Measurements from ENCODE around the gene CFAP46. TPM values are rescaled to one million over a fixed set of nuclear protein-coding genes. Genes with fewer than 3 reads are reported as not detected.
A peak's percentile ranks its signal among the peaks of the same experiment; 100 is the strongest.

Gene CFAP46
- total RNA-seq, 1 donor from 2014 or later, result not detected

- no peak overlapping the region for H3K27ac ChIP-seq
- DNase-seq (ENCODE audit: low spot score in 2 of 2), result no peak
- H3K27me3 ChIP-seq, result no peaks in the 10 kb centered on the region
- no peaks in the 10 kb centered on the region for H3K36me3 ChIP-seq
- no peak overlapping the region for H3K4me3 ChIP-seq
- no peaks in the 10 kb centered on the region for H3K9me3 ChIP-seq
- H3K4me1 ChIP-seq, result no peaks in the 10 kb centered on the region
- TF ChIP-seq CTCF (IDR thresholded peaks at IDR 0.05), result no peak
- intact Hi-C loops (cut with DNase I), result no loop called here
Observed at GRCh38 chr10:132918264-132918616, 24.1 kb downstream of the CFAP46 start.

- H3K36me3 ChIP-seq, result no peaks in the 10 kb centered on the region
- H3K4me3 ChIP-seq, result no peak overlapping the region
- no peaks in the 10 kb centered on the region for H3K9me3 ChIP-seq
- intact Hi-C loops (cut with DNase I), result no loop called here
- no peaks in the 10 kb centered on the region for H3K27me3 ChIP-seq
- H3K27ac ChIP-seq, result no peak overlapping the region
- DNase-seq (ENCODE audit: low spot score in 2 of 2), result no peak
- TF ChIP-seq CTCF (IDR thresholded peaks at IDR 0.05), result no peak
- no peaks in the 10 kb centered on the region for H3K4me1 ChIP-seq
Observed at GRCh38 chr10:132916956-132917666, 25.3 kb downstream of the CFAP46 start.

- H3K27ac ChIP-seq, result no peak overlapping the region
- TF ChIP-seq CTCF (IDR thresholded peaks at IDR 0.05), result no peak
- no peak for DNase-seq (ENCODE audit: low spot score in 2 of 2)
Observed at GRCh38 chr10:132916421-132916841, 25.9 kb downstream of the CFAP46 start.

GRCh38 chr10:132915411-132915810, 27.0 kb downstream of the CFAP46 start:
- Histone ChIP-seq H3K27ac (no peak overlapping the region), H3K9me3 (no peaks in the 10 kb centered on the region), H3K27me3 (no peaks in the 10 kb centered on the region), H3K4me3 (no peak overlapping the region), H3K4me1 (no peaks in the 10 kb centered on the region), H3K36me3 (no peaks in the 10 kb centered on the region)
- DNase-seq (ENCODE audit: low spot score in 2 of 2), result peak in 1 of 2 donors; percentile 44
- intact Hi-C loops (cut with DNase I), result no loop called here
- TF ChIP-seq CTCF (IDR thresholded peaks at IDR 0.05), result no peak

More at GRCh38 chr10:132916421-132916841, 25.9 kb downstream of the CFAP46 start:
- intact Hi-C loops (cut with DNase I), result no loop called here
- H3K36me3 ChIP-seq, result no peaks in the 10 kb centered on the region
- no peaks in the 10 kb centered on the region for H3K9me3 ChIP-seq
- H3K27me3 ChIP-seq, result no peaks in the 10 kb centered on the region
- no peak overlapping the region for H3K4me3 ChIP-seq
- no peaks in the 10 kb centered on the region for H3K4me1 ChIP-seq

- H3K9me3 ChIP-seq, result no peaks in the 10 kb centered on the region
- H3K27me3 ChIP-seq, result no peaks in the 10 kb centered on the region
- H3K36me3 ChIP-seq, result no peaks in the 10 kb centered on the region
- no peak overlapping the region for H3K4me3 ChIP-seq
- intact Hi-C loops (cut with DNase I), result no loop called here
- H3K4me1 ChIP-seq, result no peaks in the 10 kb centered on the region
- no peak overlapping the region for H3K27ac ChIP-seq
- TF ChIP-seq CTCF (IDR thresholded peaks at IDR 0.05), result no peak
- DNase-seq (ENCODE audit: low spot score in 2 of 2), result peak in 1 of 2 donors; percentile 34
Observed at GRCh38 chr10:132914732-132915131, 27.6 kb downstream of the CFAP46 start.
